GM18507 (cell line): ENCODE data around the gene KIAA1586.
"Not testable (repeated sequence)": the region's sequence is repeated elsewhere in the genome, so short reads cannot be mapped to it uniquely, and the experiment has no call there.

ENCODE experiments used
- DNase-seq: peaks from one replicate; pipeline ENCODE4 v3.0.0; 2011; ENCODE audit warnings: low read depth; ENCODE audit not compliant: insufficient read length; ENCODE audit errors: extremely low spot score
- FAIRE-seq: peaks from 2 replicates; lab custom pipeline; 2011; peaks lifted over from hg19 to GRCh38; lab: Jason Lieb, UNC

Gene KIAA1586

GRCh38 chr6:57091375-57091774, 44.9 kb downstream of the KIAA1586 start:
- not testable (repeated sequence) for FAIRE-seq

GRCh38 chr6:57094689-57095088, 48.2 kb downstream of the KIAA1586 start:
- FAIRE-seq (no peak), DNase-seq (no peak)

More at GRCh38 chr6:57091375-57091774, 44.9 kb downstream of the KIAA1586 start:
- not testable (repeated sequence) for DNase-seq

- DNase-seq (no peak), FAIRE-seq (no peak)
Measured at GRCh38 chr6:57097596-57097995, 51.1 kb downstream of the KIAA1586 start.

DNA sequence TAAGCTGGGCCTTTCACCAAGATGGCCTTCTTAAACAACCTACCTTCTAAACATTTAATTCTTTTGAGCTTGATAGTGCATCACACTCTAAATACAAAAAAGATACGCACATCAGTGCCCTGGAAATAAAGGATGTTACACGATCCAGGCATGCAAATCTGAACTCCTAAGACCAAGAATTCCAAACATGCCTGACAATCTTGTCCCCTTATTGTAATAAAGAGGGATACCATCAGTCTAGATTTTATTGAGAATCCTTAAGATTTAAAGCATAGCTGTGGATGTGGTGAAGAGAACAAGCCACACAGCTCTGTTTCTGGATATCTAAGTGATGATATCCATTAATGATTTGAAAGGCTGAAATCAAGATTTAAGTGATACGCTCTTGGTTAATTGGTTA, 56.5 kb downstream of the KIAA1586 start:
- DNase-seq (no peak), FAIRE-seq (no peak)

- FAIRE-seq (no peak), DNase-seq (no peak)
Measured at GRCh38 chr6:57104336-57104735, 57.8 kb downstream of the KIAA1586 start.
